NB4 (cell line): ENCODE data around the gene SYNM.

ENCODE experiments used
- DNase-seq: peaks from one replicate; pipeline ENCODE4 v3.0.0; 2010; ENCODE audit warnings: low read depth
- H3K4me3 ChIP-seq: one replicate; pipeline ENCODE4 v1.5.1; 2011; ENCODE audit warnings: mild to moderate bottlenecking, low read depth, low read length, moderate library complexity
- MYC ChIP-seq: IDR thresholded peaks from 2 replicates; pipeline ENCODE4 v1.6.1; 2011; ENCODE audit warnings: low read depth, low read length
- POLR2A ChIP-seq: IDR thresholded peaks from 2 replicates; pipeline ENCODE4 v1.6.1; 2011; ENCODE audit warnings: mild to moderate bottlenecking; ENCODE audit not compliant: insufficient read length; ENCODE audit errors: extremely low read depth
- TF ChIP-seq, protein P1 (sequence below): IDR thresholded peaks from 2 replicates; pipeline ENCODE4 v1.6.1; 2011; ENCODE audit warnings: low read depth, low read length
- TF ChIP-seq, protein P2 (sequence below): IDR thresholded peaks from one replicate; pipeline ENCODE4 v1.5.1; 2012; ENCODE audit warnings: low read depth, low read length

The SYNM gene

DNA sequence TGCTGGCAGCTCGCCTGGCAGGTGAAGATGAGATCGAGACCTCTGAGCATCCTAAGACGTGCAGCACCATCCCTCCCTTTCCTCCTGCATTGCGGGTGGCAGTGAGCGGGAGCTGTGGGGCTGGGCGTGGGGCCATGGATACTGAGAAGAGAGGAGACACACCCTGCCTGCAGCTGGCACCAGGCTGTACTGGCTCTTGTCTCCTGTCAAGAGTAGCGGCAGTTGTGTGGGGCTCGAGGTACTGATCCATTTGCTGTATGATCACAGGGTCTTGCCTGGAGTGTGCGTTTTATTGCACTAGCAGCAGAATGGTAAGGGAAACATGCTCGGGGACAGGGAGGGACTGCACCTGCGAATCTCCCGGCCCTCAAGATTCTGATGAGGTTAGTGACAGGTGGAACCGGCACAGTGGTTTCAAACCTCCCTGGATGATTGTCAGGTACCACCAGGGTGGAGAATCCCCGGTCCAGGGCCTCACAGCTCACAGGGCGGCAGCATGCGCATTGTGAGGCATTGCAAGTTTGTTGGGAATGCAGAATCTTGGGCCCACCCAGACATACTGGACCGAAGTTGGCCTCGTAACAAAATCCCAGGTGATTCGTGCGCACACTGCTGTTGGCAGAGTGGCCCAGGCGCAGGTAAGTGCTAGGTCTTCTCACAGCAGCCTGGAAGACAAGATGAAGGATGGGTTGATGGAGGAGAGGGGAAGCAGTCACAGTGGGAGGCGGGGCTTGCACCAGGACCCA is 14.1 kb downstream of the SYNM start:
- H3K4me3 ChIP-seq: no peak overlapping the region
- no peak for TF ChIP-seq POLR2A
- TF ChIP-seq, protein P1, sequence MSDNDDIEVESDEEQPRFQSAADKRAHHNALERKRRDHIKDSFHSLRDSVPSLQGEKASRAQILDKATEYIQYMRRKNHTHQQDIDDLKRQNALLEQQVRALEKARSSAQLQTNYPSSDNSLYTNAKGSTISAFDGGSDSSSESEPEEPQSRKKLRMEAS: no peak
- TF ChIP-seq MYC: no peak
- TF ChIP-seq, protein P2, sequence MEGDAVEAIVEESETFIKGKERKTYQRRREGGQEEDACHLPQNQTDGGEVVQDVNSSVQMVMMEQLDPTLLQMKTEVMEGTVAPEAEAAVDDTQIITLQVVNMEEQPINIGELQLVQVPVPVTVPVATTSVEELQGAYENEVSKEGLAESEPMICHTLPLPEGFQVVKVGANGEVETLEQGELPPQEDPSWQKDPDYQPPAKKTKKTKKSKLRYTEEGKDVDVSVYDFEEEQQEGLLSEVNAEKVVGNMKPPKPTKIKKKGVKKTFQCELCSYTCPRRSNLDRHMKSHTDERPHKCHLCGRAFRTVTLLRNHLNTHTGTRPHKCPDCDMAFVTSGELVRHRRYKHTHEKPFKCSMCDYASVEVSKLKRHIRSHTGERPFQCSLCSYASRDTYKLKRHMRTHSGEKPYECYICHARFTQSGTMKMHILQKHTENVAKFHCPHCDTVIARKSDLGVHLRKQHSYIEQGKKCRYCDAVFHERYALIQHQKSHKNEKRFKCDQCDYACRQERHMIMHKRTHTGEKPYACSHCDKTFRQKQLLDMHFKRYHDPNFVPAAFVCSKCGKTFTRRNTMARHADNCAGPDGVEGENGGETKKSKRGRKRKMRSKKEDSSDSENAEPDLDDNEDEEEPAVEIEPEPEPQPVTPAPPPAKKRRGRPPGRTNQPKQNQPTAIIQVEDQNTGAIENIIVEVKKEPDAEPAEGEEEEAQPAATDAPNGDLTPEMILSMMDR: no peak

GRCh38 chr15:99120050-99120777 is 15.3 kb downstream of the SYNM start:
- no peak for DNase-seq
- TF ChIP-seq, protein P1: no peak
- TF ChIP-seq POLR2A (no peak), MYC (no peak)
- TF ChIP-seq, protein P2: no peak

More for the DNA sequence above, 14.1 kb downstream of the SYNM start:
- DNase-seq: no peak

GRCh38 chr15:99121207-99121606 is 16.3 kb downstream of the SYNM start:
- no peak for DNase-seq
- no peak overlapping the region for H3K4me3 ChIP-seq
- TF ChIP-seq POLR2A: no peak
- no peak for TF ChIP-seq MYC
- TF ChIP-seq, protein P1: no peak
- TF ChIP-seq, protein P2: no peak

More at GRCh38 chr15:99120050-99120777, 15.3 kb downstream of the SYNM start:
- H3K4me3 ChIP-seq: no peak overlapping the region

DNA sequence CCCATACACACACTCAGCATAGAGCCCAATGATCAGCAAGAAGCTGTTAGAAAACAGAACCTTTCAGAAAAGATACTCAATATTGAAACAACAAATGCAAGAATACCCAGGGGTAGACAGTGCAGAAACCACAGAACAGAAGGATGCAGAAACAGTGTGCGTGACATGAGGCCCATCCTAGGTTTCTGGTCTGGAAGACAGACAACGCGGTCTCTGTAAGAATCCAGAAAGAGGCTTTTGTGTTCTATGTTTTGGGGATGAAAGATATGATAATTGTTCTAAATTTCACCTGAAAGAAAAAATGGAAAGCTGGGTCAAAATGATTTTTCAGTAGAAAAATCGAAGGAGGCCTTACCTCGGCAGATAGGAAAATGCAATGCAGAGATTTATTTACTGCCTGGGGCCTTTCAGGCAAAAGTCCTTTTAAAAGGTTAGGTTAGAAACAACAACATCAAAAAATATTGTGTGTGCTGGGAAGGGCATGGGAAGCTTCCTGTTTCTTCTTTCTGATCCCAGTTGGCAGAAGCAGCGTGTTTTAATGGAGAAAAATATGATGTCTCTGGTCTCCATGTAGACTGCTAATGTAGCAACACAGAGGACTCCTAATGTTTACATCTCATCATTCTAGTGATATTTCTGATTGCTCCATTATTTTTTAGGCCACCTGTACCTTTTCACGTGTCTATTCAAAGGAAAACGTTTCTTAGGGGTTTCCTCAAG is 17.0 kb downstream of the SYNM start:
- no peak overlapping the region for H3K4me3 ChIP-seq
- DNase-seq: no peak
- TF ChIP-seq, protein P1: no peak
- TF ChIP-seq POLR2A: no peak
- TF ChIP-seq, protein P2: no peak
- no peak for TF ChIP-seq MYC

DNA sequence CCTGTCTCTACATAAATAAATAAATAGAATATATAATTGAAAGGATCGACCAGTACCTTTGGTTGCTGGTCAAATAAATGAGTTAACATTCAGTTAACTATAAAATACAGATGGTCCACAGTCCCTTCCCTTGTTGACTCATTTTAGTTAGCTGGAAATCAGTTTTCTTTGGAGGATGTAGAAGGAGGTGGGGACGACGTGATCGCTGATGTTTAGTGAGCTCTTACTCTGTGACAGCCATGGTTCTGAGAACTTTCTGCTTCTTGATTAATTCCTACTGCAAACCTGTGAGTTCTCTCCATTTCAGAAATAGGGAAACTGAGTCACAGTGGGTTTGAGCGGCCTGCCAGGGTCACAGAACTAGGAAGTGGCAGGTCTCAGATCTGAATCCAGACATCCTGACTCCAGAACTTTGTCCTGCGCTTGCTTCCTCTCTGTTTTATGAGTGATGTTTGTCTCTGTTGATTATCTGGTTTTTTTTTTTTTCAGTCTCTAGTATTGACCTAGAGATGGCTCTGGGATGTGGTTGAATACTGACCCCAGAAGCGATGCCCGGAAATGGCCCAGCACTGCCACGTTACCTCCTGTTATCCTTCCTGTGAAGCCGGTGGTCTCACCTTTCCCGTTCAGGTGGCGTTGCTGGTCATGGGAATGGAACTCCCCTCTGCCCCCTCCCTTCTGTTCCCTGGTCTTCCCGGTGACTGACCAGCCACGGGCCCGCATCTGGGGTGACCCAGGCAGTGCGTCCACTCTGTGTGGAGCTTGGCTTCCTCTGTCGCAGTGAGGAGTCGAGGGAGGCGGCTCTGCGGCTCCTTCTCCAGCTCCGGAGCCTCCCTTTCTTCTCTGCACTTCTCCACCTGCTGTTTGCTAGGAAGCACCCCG is 18.2 kb downstream of the SYNM start:
- H3K4me3 ChIP-seq: no peak overlapping the region
- TF ChIP-seq, protein P1: no peak
- no peak for TF ChIP-seq MYC
- TF ChIP-seq, protein P2: no peak
- no peak for DNase-seq
